Effector CD8-positive, alpha-beta T cell (primary cell): ENCODE measurements around the gene GPER1.
"Not testable (repeated sequence)": the region's sequence is repeated elsewhere in the genome, so short reads cannot be mapped to it uniquely, and the experiment has no call there.

Experiments used
- DNase-seq: peaks from one replicate; lab custom pipeline; 2025; lab: John Stamatoyannopoulos, UW
- total RNA-seq, 4 experiments: gene quantifications; one replicate each; lab custom pipeline; 2026; lab: John Stamatoyannopoulos, UW

The GPER1 gene
- total RNA-seq, result 0 reads per million in 4 experiments

GRCh38 chr7:1087952-1088920 lies at the start of gene GPER1:
GPER1 (plus strand) TSS chr7:1088113; CDS start chr7:1091729, 3,616 bp downstream.
- DNase-seq, result no peak

GRCh38 chr7:1040233-1040632 lies 47.7 kb upstream of the GPER1 start:
- DNase-seq, result not testable (repeated sequence)

- DNase-seq, result no peak
These were observed 47.1 kb upstream of the GPER1 start for GRCh38 chr7:1040790-1041189.

GRCh38 chr7:1041551-1042491 lies 46.1 kb upstream of the GPER1 start:
- no peak for DNase-seq

- DNase-seq, result no peak
These were observed 45.5 kb upstream of the GPER1 start for GRCh38 chr7:1042492-1042833.

- no peak for DNase-seq
These were observed 44.2 kb upstream of the GPER1 start for GRCh38 chr7:1043552-1044188.

GRCh38 chr7:1044189-1045068 lies 43.5 kb upstream of the GPER1 start, which contains the start of gene GPR146:
GPR146 (plus strand) TSS chr7:1044546; CDS start chr7:1057516, 12,970 bp downstream.
- DNase-seq, result peak; percentile 83

GRCh38 chr7:1045069-1046063 lies 42.5 kb upstream of the GPER1 start:
- DNase-seq, result no peak

GRCh38 chr7:1046722-1047679 lies 40.9 kb upstream of the GPER1 start:
- peak; percentile 19 for DNase-seq

GRCh38 chr7:1049006-1049741 lies 38.7 kb upstream of the GPER1 start:
- no peak for DNase-seq

GRCh38 chr7:1049801-1050200 lies 38.1 kb upstream of the GPER1 start:
- no peak for DNase-seq

GRCh38 chr7:1050254-1050906 lies 37.5 kb upstream of the GPER1 start:
- no peak for DNase-seq

- no peak for DNase-seq
These were observed 36.8 kb upstream of the GPER1 start for GRCh38 chr7:1050956-1051690.

GRCh38 chr7:1052031-1052818 lies 35.7 kb upstream of the GPER1 start:
- no peak for DNase-seq

- DNase-seq, result no peak
These were observed 34.9 kb upstream of the GPER1 start for GRCh38 chr7:1053002-1053411.
